Activated T-helper 9 cell treated with anti-CD3 and anti-CD28 coated beads, Interleukin-2, amount 50 U/mL, for 16 hours (primary cell): ENCODE measurements around the gene CLSTN3.

Experiments used
- DNase-seq: peaks from one replicate; pipeline ENCODE4 v3.0.0-alpha.2; 2020; ENCODE audit warnings: low read depth

Gene CLSTN3

DNA sequence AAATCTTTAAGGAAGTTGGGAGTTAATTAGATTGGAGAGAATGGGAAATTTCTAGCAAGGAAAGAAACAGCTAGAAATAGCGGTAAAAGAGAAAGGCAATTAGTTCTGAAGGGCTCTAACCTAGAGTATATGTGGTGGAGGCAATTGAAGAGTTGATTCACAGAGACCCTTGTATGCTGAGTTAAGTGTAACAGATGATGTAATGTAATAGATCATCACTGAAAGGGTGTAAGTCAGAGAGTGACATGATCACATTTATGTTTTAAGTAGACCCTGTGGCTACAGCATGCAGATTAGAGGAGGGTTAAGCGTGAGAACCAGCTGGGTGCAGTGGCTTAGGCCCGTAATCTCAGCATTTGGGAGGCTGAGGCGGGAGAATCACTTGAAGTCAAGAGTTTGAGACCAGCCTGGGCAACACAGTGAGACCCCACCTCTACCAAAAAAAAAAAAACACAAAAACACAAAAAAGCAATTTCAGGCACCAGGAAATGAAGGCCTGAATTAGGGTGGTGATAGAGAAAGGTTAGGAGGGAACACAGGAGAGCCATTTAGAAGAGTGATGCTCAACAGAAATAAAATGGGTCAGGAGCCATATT, 4.4 kb upstream of the CLSTN3 start:
- DNase-seq = no peak

DNA sequence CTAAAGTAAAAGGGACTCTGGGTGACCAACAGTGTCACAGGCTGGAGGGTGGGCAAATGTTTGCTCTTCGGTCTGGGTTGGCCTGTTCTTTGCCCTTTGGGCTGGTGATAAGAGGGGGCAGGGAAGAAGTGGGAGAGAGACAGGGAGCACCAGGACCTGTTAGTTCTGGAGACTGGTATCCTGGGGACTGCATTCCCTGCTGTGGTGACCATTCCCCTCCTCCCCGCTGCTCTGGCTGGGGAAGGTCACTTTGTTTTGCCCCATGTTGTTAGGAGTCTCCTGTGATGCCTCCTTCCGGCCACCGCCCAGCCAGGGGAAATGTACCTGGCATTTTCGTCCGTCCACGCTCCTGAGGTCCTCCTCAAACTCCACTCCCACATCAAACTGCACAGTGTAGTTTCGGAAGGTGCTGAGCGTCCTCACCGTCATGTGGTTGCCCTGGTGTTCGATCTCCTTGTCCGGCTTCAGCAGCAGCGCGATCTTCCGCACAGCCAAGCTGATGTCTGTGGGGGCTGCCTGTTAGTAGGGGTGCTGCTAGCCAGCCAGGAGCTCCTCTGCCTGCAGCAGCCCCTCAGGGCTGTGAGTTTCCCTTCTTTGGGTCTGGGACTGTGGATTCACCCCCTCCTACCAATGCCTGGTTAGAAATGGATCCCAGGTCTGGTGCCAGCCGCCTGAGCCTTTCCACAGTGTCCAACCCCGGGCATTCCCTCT, 2.1 kb upstream of the CLSTN3 start:
- no peak for DNase-seq

DNA sequence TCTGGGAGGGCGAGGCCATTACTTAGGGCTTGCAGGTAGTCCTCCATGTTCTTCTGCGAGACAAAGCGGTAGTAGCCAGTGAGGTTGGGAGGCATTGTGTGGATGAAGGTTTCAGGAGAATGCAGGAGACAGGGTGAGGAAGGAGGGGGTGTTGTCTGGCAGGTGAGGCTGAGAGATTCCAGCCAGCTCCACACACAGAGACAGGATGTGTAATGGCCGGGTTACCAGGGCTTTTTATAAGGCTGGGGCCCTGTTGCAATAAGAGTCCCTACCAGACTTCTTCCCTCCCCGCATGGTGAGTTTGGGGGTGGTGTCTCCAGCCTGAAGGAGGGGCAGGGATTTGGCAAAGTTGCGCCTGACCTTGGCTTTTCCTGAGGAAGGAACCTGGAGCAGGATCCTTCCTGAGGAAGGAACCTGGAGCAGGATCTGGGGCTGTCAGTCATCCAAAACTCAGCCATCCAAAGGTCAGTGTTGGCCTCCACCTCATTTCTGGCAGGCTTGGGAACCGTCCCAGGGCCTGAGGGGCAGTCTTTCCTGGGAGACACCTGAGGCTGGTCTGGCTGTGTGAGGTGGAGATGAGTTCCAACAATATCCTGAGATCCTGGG, 1.4 kb upstream of the CLSTN3 start, which contains the start of gene RBP5:
Gene RBP5, minus strand, starts transcription at position 209 of the 606 bp plus-strand sequence. Its CDS starts 114 bp downstream, at position 95.
- DNase-seq = no peak

DNA sequence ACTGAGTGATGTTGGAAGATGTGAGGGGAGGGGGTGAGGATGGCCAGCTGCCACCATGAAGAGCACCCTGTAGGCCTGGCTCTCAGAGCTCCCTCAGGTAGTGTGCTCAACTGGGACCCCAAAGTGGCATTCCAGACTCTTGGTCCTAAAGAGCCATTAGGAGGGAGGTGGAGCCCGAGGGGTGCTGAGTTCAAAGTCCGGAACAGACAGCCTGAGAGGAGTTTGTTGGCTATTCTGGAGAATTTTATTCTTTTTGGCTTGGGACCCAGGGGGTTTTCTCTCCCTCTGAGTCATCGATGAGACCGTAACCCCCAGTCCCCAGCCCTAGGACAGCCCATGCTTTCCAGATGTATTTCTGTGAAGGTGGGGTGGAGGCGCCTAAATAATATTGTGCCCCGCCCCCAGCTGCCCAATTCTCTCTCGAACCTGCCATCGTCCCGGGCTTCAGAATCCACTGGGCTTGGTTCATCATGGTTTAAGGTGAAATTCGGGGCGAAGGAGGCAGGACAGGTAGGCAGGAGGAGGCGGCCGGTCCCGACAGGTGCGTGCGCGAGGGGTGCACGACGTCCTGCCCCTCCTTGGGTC, 792 bp upstream of the CLSTN3 start:
- DNase-seq = no peak

DNA sequence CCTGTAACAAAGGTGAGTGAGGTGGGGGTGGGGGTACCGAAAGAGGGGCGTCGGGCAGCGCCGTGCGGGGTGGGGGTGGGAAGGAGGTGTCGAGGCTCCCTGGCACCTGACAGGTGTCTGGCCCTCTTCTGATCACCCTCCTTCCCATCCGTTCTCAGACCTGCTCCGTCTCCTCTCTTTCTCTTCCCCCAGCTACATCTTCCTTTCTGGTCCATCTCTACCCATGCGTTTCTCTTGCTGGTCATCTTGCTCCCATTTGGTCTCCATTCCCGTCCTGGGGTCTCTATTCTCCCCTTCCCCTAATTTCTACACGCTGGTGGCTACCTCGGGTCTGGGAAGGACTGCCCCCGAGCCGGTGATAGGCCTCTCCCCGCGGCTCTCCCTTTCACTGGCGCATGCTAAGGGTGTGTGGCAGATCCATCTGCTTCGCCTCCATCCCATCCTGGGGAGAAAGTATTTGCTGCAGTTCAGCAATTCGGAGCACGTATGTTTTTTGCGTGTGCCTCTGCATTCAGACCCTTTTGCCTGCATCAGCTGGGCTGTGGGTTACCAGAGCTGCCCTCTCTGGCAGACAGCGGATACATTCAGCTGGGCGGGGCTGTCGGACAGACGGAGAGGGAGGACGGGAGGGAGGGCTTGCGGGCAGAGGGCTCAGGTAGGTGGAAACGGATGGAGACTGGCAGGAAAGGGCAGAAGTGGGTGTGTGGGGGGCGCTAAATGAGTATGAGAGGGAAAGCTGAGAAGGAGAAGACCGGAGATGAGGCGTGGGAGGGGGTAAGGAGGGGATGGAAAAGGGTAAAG, 730 bp downstream of the CLSTN3 start:
- DNase-seq = no peak

DNA sequence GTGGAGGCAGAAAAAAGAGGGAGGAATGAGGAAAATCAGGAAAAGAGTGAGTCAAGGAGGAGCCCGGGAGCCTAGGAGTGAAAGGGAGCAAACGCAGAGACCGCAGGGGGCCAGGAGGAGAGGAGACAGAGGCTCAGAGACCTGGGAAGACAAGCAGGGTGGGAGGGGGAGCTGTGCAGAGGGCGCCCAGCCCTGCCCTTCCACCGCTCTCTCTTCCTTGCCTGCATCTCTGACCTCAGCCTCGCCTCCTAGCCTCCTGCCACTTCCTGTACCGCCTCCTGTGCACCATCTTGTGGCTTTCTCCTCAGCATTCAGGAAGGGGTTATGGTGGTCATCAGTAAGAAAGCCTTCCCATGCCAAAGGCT, 1.3 kb downstream of the CLSTN3 start:
- no peak for DNase-seq

DNA sequence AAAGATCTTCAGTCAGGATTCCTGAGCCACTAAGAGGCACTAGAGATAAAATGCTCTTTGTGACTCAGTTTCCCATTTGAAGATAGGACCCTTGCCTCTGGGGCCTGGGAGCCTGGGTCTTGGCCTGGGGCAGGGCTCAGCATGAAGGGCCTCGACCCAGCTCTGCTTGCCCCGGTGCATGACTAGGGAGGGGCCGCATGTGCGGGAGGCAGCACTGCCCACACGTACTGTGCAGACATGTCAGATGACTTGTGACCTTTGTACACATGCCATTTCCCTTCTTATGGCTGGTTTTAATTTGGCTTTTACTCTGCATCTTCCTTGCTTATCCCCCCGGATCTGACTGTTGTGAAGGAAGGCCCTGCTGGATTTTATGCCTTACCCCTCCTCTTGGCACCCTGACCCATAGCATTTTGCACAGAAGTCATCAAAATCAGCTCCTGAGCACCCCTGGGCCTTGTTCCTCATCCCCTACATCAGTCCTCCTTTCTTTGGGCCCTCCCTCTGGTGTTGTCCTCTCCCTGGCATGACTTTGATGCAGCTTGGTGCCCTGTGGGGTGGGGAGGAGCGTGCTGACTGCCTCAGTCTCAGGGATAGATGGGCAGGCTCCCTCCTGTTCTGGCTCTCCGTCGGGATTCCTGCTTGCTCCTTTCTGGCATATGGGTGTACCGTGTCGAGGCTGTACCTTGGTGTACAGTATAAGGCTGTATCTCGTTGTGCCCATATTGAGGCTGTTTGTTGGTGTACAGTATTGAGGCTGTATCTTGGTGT, 4.4 kb downstream of the CLSTN3 start:
- no peak for DNase-seq

DNA sequence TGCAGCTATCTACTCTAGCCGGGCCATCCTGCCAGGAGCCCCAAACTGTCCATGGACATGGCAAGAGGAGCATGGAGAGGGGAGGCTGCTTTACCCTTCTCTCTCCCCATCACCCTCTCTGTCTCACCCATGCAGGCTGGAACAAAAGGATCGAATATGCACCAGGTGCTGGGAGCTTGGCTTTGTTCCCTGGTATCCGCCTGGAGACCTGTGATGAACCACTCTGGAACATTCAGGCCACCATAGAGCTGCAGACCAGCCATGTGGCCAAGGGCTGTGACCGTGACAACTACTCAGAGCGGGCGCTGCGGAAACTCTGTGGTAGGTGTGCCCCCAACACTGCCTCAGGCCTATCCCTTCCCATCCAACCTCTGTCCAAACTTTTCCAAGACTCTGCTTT, 5.9 kb downstream of the CLSTN3 start:
- no peak for DNase-seq

DNA sequence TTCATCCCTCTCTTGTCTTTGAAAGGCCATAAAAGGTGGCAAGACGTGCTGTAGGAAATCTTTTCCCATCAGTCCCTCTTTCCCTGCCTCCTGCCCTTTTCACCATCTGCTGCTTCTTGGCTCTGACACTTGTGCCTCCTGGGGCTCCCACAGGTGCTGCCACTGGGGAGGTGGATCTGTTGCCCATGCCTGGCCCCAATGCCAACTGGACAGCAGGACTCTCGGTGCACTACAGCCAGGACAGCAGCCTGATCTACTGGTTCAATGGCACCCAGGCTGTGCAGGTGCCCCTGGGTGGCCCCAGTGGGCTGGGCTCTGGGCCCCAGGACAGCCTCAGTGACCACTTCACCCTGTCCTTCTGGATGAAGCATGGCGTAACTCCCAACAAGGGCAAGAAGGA, 6.5 kb downstream of the CLSTN3 start:
- no peak for DNase-seq

DNA sequence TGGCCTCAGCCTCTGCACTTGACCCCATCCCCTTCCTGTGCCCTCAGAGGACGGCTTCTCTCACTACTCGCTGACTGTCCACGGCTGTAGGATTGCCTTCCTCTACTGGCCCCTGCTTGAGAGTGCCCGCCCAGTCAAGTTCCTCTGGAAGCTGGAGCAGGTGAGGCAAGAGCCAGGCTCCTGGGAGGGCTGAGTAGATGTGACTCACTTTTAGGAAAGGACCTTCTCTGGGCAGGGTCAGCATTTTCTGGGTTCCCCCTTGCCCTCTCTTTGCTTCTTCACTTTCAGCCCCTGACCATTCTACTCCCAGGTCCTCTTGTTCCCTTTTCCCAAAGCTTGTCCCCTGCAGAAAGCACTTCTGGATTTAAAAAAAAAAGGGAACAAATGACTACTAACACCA, 7.7 kb downstream of the CLSTN3 start:
- DNase-seq = no peak

DNA sequence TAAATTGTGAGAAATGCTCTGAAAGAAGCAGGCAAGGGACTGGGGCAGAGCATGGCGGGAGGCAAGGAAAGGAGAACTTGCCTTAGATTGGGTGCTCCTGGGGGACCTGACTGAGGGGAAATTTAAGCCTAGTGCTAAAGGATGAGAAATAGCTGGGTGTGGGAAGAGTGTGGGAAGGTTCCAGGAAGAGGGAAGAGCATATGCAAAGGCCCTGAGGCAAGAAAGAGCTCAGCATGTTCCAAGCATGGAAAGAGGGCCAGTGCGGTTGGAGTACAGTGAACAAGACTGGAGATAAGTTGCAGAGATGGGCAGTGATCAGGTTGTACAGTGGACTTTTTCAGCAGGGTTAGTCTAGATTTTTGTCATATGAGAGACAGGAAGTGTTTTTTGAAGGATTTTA, 9.0 kb downstream of the CLSTN3 start:
- DNase-seq = no peak

DNA sequence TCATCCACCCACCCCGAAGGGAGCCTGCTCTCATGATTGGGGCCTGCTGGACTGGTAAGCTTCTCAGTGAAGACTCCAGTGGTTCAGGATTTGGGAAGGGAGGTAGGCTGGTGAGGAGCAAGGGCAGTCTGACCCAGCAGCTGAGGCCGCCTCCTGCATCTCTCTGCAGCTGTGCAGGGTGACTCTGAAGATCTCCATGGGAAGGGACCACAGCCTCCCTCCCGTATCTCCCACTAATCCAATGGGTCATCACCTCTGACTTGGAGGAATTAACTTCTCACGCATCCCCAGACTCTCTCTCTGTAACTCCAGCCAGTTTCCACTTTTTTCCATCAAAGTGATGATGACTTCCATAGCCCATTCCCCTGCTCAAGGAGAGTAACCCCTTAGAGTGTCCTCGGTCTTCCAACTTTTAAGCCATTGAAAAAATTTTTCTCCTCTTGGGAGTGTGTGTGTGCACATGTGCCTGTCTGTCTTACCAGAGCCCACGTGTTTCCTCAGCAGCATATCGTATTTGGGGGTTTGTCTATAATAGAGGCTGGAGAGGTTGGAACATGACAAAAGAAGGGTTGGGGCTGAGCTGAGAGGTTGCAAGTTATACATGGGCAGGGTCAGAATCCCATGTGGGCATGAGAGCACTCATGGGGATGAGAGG, 11.3 kb downstream of the CLSTN3 start:
- no peak for DNase-seq

DNA sequence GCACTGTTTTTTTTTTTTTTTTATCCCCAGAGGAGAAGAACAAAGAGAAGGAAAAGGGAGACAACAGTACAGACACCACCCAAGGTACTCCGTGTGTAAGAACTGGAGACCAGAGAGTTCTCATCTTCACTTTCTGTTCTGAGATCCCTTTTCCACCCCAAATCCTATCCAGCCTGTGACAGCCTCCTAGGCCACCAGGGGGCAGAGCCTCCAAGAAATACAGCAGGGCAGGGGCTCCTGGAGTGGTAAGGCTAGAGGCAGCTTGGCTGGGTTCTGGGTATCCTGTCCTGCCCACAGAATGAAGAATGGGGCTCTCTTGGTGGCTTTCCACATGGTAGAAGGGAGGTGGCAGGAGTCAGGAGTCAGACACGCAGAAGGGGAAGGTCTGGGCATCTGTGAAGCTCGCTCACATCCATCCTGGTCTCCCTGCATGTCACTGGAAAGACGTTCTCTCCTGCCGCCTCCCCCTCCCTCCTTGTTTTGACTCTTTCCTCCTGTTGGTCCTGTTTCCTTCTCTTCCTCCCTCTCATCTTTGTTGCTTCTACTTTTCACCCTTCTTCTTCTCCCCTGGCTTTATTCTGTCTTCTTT, 12.0 kb downstream of the CLSTN3 start:
- peak; percentile 32 for DNase-seq

DNA sequence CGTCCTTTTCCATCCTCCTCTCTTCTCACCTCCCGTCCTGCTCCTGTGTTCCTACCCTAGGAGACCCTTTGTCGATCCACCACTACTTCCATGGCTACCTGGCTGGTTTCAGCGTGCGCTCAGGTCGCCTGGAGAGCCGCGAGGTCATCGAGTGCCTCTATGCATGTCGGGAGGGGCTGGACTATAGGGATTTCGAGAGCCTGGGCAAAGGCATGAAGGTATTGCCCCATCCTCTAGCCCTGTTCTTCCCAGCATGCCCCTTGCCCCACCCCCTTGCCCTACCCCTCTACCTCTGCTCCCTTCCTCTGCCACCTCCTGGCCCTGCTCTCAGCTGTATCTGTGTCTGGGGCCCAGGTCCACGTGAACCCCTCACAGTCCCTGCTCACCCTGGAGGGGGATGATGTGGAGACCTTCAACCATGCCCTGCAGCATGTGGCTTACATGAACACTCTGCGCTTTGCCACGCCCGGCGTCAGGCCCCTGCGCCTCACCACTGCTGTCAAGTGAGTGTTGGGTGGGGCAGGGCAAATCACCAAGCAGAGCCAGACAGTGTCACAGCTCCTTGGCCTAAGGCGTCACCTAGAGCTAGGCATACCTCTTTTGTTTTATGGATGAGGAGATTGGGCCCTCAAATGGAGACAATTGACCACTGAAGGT, 12.8 kb downstream of the CLSTN3 start:
- DNase-seq = no peak

DNA sequence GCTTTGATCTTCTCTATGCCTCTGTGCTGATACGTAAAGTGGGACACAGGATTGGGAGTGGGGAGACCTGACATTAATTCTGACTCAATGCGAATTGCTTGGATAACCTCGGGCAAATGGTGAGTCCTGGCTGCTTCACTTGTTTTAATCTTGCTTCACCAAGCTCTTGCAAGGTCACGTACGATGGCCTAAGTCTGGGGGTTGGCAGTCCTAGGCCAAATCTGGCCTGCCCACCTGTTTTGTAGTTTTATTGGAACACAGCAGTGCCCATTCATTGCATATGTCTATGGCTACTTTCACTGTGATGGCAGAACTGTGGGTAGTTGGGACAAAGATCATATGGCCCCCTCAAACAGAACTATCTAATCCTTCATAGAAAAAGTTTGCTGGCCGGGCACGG, 13.4 kb downstream of the CLSTN3 start:
- no peak for DNase-seq

DNA sequence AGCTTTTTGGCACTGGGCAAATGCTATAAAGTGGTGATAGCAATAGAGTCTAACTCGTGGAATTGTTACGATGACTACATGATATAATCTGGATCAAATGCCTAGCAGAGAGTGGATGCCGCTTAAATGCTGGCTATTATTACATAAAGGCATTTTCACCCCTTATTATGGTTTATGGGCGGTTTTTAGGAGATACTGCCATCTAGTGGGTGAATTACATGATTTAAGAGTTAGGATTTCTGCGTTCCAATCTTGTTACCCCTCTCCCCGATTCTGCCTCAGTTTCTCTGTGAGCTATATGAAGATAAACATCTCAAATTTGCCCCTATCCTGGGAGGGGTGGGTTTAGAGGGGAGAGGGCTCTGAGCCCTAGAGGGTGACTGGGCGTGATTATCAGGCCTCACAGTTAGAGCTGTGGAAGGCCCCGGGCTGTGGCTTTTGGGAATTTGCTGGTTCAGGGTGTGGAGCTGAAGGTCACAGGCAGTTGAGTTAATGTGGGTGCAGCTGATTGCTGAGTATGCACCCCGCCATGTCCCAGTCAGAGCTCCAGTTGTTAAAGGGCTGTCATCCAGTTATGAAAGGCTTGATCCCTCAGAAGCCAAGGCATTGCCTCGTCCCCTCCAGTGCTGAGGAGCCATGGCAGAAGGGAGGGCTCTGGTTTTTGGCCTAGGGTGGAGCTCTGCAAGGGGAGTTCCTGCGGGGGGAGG, 14.4 kb downstream of the CLSTN3 start:
- no peak for DNase-seq

DNA sequence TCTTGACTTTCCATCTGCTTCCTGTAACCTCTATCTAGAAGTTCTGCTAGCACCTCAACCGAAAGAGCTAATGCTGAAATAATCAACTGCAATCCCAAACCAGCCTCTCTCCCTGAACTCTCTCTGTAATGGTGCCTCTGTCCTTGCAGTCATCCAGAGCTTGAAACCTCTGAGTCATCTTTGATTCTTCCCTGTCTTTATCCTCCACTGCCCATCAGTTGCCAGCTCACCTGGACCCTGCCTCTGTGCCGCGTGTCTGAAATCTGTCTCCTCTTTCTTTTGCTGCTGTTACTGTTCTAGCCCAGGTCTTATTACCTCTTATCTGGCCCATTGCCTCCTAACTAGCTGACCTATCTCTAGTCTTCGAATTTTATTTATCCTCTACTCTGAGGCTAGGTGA, 15.5 kb downstream of the CLSTN3 start:
- DNase-seq = no peak

DNA sequence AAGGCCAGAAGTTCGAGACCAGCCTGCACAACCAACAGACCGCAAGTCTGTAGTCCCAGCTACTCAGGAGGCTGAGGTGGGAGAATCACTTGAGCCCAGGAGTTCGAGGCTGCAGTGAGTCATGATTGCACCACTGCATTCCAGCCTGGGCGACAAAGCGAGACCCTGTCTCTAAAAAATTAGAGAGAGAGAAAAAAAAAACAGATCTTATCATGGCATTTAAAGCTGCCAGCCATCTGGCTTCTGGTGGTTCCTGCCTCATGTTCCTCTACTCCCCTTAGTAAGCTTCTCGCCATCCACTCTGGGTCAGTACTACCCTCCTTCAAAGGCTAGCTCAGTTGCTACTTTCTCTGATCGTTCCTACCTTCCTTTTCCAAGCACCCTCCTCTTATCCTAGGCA, 16.1 kb downstream of the CLSTN3 start:
- DNase-seq = no peak

DNA sequence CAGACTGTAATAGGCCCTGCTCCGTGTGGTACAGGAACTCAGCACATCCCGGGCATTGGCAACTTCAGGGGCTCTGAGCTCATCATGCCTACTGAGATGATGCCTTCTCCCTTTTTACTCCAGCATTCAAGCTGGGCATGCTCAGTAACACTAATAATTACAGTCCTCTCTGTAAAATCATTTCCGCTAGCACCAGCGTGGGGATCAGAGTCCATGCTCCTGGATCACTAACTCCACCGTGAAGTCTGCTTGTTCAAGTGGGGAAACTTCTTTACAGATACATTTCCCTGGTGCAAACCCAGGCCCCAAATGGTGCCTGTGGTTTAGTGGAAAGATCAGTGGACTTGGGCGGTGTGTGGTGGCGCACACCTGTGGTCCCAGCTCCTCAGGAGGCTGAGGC, 16.7 kb downstream of the CLSTN3 start:
- DNase-seq = no peak

DNA sequence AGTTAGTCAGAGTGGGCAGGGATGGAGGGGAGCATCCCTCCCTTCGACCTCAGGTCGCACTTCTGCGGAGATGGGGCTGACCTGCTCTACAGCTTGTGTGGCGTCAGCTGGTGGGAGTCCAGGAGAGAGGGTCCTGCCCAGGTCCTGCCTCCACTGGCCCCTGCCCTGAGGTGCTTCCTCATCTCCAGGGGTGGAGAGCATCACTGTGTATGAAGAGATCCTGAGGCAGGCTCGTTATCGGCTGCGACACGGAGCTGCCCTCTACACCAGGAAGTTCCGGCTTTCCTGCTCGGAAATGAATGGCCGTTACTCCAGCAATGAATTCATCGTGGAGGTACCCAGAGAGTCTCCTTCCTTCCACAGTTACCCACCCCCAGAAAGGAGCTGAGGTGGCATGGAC, 20.2 kb downstream of the CLSTN3 start:
- no peak for DNase-seq
